KOPT-K1 (cell line): ENCODE measurements around the gene ZNF280A.
"Not testable (repeated sequence)": the region's sequence is repeated elsewhere in the genome, so short reads cannot be mapped to it uniquely, and the experiment has no call there.

Experiments used
- H3K27ac ChIP-seq: fragments of 200-600 bp; sonication (generic); 2 replicates; pipeline ENCODE4 v1.5.1; 2016; ENCODE audit warnings: antibody characterized with exemption, mild to moderate bottlenecking, low read depth, low read length; ENCODE audit not compliant: poor library complexity, severe bottlenecking
- H3K36me3 ChIP-seq: fragments of 200-600 bp; sonication (generic); 2 replicates; pipeline ENCODE4 v1.5.1; 2017; ENCODE audit warnings: antibody characterized with exemption, mild to moderate bottlenecking, low read length, moderate library complexity; ENCODE audit not compliant: insufficient read depth
- H3K9me3 ChIP-seq: fragments of 200-600 bp; sonication (generic); 2 replicates; pipeline ENCODE4 v1.5.1; 2017; ENCODE audit warnings: antibody characterized with exemption, low read length, mild to moderate bottlenecking; ENCODE audit not compliant: insufficient read depth, poor library complexity, severe bottlenecking

ZNF280A gene

DNA sequence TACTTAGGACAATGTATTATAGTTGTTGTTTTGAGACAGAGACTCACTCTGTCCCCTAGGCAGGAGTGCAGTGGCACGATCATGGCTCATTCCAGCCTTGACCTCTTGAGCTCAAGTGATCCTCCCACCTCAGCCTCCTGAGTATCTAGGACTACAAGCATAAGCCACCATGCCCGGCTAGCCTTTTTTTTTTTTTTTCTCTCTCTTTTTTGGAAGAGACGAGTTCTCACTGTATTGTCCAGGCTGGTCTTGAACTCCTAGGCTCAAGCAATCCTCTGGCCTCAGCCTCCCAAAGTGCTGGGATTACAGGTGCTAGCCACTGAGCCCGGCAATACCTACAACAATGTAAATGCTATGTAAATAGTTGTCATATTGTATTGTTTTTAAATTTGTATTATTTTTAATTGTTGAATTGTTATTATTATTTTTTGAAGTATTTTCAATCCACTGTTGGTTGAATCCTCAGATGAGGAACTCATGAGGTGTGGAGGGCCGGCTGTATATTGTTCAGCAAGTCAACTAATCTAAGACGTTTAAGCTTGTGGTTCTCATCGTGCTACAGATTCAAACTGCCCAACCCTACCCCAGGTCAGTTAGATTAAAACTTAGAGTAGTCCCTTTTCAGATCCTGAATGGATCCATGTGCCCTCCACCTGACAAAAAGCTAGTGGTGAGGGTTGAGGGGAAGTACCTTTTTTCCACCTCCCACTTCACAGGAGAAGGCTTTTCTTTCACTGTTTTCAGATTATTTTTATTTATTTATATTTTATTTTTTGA is 11.9 kb upstream of the ZNF280A start:
- Histone ChIP-seq H3K9me3 (no peaks in the 10 kb centered on the region), H3K27ac (no peak overlapping the region), H3K36me3 (no peaks in the 10 kb centered on the region)

DNA sequence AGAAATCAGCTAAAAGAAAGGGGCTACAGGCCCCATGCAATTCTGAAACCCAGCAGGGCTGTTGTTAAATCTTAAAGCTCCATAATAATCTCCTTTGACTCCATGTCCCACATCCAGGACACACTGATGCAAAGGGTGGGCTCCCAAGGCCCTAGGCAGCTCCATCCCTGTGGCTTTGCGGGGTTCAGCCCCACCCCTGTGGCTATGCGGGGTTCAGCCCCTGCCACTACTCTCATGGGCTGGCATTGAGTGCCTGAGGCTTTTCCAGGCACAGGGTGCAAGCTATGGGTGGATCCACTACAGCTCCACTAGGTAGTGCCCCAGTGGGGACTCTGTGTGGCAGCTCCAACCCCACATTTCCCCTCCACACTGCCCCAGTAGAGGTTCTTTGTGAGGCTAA is 8.7 kb upstream of the ZNF280A start:
- Histone ChIP-seq H3K36me3 (no peaks in the 10 kb centered on the region), H3K27ac (no peak overlapping the region), H3K9me3 (no peaks in the 10 kb centered on the region)

DNA sequence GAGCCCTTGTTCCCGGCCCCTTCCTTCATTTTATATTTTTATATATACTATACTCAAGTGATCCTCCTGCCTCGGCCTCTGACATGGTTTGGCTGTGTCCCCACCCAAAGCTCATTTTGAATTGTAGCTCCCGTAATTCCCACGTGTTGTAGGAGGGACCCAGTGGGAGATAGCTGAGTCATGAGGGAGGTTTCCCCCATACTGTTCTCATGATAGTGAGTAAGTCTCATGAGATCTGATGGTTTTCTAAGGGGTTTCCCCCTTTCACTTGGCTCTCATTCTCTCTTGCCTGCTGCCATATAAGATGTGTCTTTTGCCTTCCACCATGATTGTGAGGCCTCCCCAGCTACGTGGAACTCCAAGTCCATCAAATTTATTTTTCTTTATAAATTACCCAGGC is 7.2 kb upstream of the ZNF280A start:
- Histone ChIP-seq H3K36me3 (no peaks in the 10 kb centered on the region), H3K9me3 (no peaks in the 10 kb centered on the region), H3K27ac (no peak overlapping the region)

DNA sequence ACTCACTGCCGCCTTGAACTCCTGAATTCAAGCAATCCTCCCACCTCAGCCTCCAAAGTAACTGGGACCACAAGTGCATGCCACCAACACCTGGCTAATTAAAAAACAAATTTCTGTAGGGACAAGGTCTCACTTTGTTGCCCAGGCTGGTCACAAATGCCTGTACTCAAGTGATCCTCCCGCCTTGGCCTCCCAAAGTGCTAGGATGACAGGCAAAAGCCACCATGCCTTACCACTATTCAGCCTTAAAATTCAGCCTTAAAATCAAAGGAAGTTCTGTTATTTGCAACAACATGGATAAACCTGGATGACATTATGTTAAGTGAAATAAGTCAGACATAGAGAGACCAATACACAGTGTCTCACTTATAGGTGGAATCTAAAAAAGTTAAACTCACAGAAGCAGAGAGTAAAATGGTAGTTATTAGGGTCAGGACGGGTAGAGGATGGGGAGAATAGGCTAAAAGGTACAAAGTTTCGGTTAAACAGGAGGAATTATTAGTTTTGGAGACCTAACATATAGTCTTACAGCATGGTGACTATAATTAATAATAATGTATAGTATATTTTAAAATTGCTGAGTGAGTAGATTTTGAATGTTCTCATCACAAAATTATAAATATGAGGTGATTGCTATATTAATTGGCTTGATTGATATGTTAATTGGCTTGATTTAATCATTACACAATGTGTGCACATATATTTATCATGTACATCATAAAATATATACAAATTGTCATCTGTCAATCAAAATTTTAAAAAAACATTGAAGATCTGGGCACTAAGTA is 6.2 kb upstream of the ZNF280A start:
- Histone ChIP-seq H3K36me3 (no peaks in the 10 kb centered on the region), H3K9me3 (no peaks in the 10 kb centered on the region), H3K27ac (no peak overlapping the region)

- no peaks in the 10 kb centered on the region for H3K9me3 ChIP-seq
- no peaks in the 10 kb centered on the region for H3K36me3 ChIP-seq
- no peak overlapping the region for H3K27ac ChIP-seq
These were observed 3.4 kb upstream of the ZNF280A start for GRCh38 chr22:22523494-22523893.

GRCh38 chr22:22521631-22522030 is 1.6 kb upstream of the ZNF280A start:
- no peaks in the 10 kb centered on the region for H3K36me3 ChIP-seq
- no peak overlapping the region for H3K27ac ChIP-seq
- no peaks in the 10 kb centered on the region for H3K9me3 ChIP-seq

- no peak overlapping the region for H3K27ac ChIP-seq
- no peaks in the 10 kb centered on the region for H3K36me3 ChIP-seq
These were observed 865 bp upstream of the ZNF280A start for GRCh38 chr22:22520667-22521602.

DNA sequence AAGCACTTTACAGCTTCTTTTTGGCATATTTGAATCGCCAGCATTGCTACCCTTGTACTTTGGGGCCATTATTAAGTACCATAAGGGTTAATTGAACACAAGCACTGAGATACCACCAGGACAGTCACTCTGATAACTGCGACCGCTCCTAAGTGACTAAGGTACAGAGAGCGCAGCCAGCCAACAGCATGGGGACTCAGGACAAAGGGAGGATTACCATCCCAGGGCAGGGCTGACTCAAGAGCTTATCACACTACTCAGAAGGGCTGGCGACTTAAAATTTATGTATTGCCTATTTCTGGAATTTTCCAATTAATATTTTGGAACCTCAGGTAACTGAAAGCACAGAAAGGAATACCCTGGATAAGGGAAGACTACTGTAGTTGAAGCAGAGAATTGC is 479 bp downstream of the ZNF280A start:
- Histone ChIP-seq H3K27ac (no peak overlapping the region), H3K36me3 (no peaks in the 10 kb centered on the region), H3K9me3 (no peaks in the 10 kb centered on the region)

More at GRCh38 chr22:22520667-22521602, 865 bp upstream of the ZNF280A start:
- no peaks in the 10 kb centered on the region for H3K9me3 ChIP-seq

DNA sequence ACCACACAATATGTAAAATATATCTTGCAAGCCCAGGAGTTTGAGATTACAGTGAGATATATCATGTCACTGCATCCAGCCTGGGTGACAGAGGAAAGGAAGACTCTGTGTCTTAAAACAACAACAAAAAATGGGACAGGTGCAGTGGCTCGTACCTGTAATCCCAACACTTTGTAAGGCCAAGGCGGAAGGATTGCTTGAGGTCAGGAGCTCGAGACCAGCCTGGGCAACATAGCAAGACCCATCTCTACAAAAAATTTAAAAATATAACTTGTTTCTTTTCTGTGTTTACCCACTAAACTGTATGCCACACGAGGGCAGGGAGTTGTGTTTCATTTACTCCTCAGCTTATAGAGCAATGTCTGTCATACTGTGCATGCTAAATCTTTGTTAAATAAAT is 3.1 kb downstream of the ZNF280A start:
- Histone ChIP-seq H3K9me3 (no peaks in the 10 kb centered on the region), H3K27ac (no peak overlapping the region), H3K36me3 (no peaks in the 10 kb centered on the region)

GRCh38 chr22:22515890-22516289 is 4.2 kb downstream of the ZNF280A start:
- Histone ChIP-seq H3K9me3 (no peaks in the 10 kb centered on the region), H3K27ac (no peak overlapping the region), H3K36me3 (no peaks in the 10 kb centered on the region)

DNA sequence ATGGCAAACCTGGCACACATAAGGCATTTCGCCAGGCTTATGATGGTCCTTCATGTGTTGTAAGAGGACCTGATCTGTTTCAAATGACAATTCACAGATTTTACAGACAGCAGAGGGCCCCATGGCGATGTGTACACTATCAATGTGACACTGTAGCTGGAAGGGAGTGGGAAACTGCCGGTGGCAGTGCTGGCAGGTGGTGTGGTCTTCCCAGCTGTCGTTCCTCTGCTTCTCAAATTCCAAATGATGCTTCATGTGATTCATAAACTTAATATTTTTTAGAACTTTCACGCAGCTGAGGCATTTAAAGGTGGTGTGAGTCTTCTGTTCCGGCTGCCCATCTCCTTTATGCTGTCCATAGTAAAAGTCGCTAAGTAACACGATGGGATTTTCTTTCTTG is 5.6 kb downstream of the ZNF280A start:
- H3K36me3 ChIP-seq, H3K27ac ChIP-seq, H3K9me3 ChIP-seq: not testable (repeated sequence)

GRCh38 chr22:22513619-22514018 is 6.5 kb downstream of the ZNF280A start:
- peaks cover 15% of the 10 kb centered on the region for H3K9me3 ChIP-seq
- H3K27ac ChIP-seq = no peak overlapping the region
- no peaks in the 10 kb centered on the region for H3K36me3 ChIP-seq

DNA sequence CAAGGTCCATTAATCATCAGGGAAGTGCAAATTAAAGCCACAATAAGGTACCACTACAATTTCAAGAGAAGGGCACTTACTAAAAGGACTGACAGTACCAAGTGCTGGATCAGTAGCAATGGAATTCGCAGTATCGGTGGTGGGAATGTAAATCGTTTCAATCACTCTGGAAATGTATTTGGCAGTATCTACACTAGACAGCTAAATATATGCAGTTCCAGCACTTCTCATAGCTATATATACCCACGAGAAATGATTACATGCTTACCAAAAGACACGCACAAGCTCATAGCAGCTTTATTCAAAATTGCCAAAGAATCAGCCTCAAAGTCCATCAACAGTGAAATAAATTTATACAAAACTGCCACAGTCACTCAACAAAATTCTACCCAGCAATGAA is 7.1 kb downstream of the ZNF280A start:
- H3K36me3 ChIP-seq = no peaks in the 10 kb centered on the region
- no peak overlapping the region for H3K27ac ChIP-seq
- H3K9me3 ChIP-seq = peaks cover 15% of the 10 kb centered on the region

DNA sequence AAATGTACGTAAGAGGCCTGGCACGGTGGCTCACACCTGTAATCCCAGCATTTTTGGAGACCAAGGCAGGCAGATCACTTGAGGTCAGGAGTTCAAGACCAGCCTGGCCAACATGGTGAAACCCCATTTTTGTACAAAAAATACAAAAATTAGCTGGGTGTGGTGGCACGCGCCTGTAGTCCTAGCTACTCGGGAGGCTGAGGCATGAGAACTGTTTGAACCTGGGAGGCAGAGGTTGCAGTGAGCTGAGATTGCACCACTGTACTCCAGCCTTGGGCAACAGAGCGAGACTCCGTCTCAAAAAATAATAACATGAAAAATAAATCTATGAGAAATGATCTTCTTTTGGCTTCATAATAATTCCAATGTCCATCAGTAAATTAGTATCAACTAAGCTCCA is 9.2 kb downstream of the ZNF280A start:
- not testable (repeated sequence) for H3K36me3 ChIP-seq, H3K27ac ChIP-seq
- H3K9me3 ChIP-seq = peaks cover 15% of the 10 kb centered on the region

GRCh38 chr22:22509912-22510311 is 10.2 kb downstream of the ZNF280A start:
- peaks cover 15% of the 10 kb centered on the region for H3K9me3 ChIP-seq
- not testable (repeated sequence) for H3K27ac ChIP-seq, H3K36me3 ChIP-seq
